ENCODE data around the gene TTC29.

DNA sequence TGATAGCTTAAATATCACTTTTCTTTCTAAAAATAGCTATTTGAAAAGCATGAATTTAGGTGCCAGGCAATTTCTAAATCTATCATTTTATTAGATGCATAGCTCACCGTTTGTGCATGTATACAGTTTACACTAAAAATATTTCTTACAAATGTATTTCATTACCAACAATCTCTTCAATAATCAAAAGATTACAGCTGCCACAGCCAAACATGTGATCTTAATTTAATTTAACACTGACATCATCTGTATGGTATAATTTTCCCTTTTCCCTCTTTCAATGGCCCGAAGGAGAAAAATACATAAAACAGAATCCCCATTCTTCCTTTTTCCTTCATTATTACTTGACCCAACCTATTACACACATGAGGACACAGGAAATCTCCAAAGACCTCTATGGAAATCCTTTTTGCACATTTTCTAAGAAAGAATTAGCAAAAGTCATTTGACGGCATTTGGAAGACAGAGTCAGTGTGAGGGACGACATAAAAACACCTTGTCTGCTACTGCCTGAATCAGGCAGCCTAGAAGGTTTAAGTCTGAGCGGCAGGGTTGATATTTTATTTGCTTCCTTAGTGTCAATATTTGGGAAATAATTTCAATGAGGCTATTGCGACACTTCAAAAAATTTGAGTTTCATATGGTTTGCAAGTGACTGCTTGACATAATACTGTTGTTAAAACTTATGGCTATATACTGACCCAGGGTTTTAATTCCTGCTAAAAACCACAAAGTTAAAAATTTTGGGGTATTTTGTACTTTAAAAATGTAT, 111.2 kb downstream of the TTC29 start:
- TF ChIP-seq, protein P1, sequence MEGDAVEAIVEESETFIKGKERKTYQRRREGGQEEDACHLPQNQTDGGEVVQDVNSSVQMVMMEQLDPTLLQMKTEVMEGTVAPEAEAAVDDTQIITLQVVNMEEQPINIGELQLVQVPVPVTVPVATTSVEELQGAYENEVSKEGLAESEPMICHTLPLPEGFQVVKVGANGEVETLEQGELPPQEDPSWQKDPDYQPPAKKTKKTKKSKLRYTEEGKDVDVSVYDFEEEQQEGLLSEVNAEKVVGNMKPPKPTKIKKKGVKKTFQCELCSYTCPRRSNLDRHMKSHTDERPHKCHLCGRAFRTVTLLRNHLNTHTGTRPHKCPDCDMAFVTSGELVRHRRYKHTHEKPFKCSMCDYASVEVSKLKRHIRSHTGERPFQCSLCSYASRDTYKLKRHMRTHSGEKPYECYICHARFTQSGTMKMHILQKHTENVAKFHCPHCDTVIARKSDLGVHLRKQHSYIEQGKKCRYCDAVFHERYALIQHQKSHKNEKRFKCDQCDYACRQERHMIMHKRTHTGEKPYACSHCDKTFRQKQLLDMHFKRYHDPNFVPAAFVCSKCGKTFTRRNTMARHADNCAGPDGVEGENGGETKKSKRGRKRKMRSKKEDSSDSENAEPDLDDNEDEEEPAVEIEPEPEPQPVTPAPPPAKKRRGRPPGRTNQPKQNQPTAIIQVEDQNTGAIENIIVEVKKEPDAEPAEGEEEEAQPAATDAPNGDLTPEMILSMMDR (conservative IDR thresholded peaks at IDR 0.05; ENCODE audit: low read depth, low read length), result no peak
- no peak for TF ChIP-seq EZH2 (IDR thresholded peaks at IDR 0.05; ENCODE audit: borderline replicate concordance, low read depth, low read length, poor library complexity, severe bottlenecking)

Measured in A673 (cell line).